Stomach (tissue), 4 donors: Measurements from ENCODE around the gene NEMP2.

Experiments used
- CTCF ChIP-seq, 7 experiments: fragments of 450-650 bp in 4 of 7; fragments of 200-600 bp in 3 of 7; sonication (generic) in 3 of 7; IDR thresholded peaks; one replicate each; pipeline ENCODE4 v1.5.1; 2016 to 2019; ENCODE audit warnings: antibody characterized with exemption in 7 of 7, control low read depth in 2 of 7, mild to moderate bottlenecking in 1 of 7
- EP300 ChIP-seq: sonication (generic); formaldehyde crosslinking; IDR thresholded peaks from one replicate; pipeline ENCODE4 v1.6.1; 2017; ENCODE audit warnings: antibody characterized with exemption

GRCh38 chr2:190553254-190553653 is 18.7 kb upstream of the NEMP2 start:
- TF ChIP-seq CTCF (IDR thresholded peaks at IDR 0.05) (no peak), EP300 (no peak)
